NCI-H748 (cell line): ENCODE data around the gene DSCAML1.
A peak's percentile ranks its signal among the peaks of the same experiment; 100 is the strongest.

Source experiments
- DNase-seq: peaks from one replicate; lab custom pipeline; 2025; ENCODE audit not compliant: unreplicated experiment; lab: John Stamatoyannopoulos, UW

The DSCAML1 gene

GRCh38 chr11:117478926-117479325 is 318.1 kb downstream of the DSCAML1 start:
- no peak for DNase-seq

DNA sequence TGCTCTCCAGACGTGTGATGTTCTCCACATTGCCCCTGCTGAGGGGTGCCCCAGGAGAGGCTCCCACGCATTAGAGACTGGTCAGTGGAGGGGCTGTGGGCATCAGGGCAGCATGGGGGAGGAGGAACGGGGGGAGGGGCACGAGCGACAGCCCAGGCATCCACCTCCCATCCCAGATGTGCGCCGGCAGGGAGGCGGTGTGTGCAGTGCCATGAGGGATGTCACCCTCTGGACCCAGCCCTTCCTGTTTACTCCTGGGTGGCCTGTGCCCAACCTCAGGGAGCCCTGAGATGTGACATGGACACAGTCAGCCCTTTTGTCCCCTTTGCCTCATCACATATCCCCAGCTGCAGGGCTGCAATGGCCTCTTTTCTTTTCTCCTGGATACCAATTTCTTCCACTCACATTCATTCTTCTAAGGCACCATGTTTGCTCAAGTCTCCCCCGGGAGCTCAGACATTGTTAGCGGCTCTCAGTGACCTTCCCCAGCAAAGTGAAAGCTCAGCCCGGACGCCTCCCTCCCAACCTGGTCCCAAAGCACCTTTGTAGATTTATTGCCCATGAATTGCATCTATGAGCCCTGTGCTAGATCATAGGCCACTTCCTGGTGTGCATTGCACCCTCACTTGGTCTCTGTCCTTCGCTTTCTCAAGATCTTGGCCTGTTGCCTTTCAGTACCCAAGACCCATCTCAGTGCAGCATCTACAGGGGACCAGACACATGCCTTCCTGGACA is 318.7 kb downstream of the DSCAML1 start:
- no peak for DNase-seq

- no peak for DNase-seq
These were observed 319.3 kb downstream of the DSCAML1 start for GRCh38 chr11:117477721-117478120.

DNA sequence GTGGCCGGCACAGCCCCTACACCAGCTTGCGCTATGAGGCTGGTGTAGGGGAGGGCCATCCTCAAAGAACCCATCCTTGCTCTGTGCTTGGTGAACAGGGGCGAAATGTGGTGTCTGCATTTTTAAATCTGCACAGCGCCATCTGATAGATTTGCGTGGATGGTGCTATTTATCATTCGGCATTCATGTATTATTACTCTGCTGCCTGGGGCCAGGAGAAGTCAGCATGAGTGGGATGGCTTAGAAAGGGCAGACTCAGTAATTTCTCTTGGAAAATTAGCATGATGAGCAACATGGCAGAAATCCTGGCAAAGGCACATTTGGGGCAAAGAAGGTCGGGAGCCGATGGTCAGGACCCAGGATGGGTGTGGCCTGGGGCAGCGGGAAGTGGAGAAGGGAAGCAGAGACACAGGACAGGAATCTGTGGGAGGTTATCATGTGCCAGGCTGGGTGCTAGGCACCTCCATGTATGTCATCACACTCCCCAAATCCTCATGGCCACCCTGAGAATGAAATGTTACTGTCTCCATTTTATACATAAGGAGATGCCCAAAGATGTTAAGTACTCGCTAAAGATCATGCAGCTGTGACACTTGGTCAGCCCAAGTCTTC is 320.4 kb downstream of the DSCAML1 start:
- DNase-seq: no peak

DNA sequence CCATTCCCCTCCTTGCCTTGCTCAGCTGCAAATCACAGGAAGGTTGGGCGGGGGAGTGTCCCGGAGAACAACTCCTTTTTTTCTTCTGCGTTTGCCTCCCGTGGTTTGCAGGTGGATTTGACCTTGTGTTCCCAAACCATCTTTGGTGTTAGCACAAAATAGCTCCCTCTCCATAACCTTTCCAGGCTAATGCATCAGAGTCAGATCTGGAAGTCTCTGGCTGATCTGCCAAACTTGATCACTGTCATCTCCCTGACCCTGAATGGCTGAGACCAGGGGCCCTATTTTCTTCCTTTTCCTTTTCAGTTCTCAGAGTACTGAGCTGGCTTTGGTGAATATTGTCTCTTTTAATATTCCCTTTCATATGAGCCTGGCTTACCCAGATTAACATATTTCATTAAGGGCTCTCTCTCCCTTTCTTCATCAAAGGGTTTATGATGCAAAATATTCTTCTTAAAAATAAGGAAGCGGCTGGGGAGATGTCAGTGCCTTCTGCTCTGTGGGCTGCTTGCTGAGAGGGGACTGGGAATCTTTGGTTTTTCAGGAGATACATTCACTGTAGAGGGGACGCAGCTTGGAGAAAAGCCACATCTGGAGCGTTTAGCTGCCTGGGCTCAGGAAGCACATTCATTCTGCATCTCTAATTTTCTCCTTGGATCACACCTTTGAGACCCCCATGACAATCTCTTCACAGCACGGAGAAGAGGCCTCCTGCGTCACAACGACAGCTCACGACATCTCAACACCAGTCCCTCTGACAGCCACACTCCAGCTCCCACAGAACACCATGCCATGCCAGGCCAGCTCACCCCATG is 321.1 kb downstream of the DSCAML1 start:
- no peak for DNase-seq

DNA sequence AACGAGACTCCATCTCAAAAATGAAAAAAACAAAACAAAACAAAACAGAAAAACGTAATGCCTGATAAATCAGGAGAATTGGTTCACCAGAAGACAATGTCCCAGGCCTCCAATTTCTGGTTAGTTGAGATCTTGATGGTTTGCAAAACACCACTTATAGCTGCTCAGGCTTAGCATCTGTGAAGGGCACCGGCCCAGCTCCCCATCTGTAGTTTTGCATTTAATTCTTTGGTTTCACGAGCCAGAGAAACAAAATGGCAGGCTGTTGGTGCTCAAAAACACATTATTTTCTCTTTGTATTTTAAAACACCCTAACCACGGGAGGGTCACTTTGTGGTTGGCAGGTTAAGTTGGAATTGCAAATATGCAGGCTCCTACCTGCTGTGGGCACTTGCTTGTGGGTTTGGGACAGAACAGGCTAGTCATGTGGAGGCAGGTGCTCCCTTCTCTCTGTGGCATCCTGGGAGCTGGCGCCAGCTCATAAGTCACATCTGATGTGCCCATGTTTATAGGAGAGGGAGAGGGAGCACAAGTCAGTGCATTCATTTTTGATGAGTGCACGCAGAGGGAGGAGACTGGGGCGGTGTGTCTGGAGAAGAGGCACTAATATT is 323.4 kb downstream of the DSCAML1 start:
- peak; percentile 96 for DNase-seq

- DNase-seq: no peak
These were observed 325.2 kb downstream of the DSCAML1 start for GRCh38 chr11:117471776-117472175.

- no peak for DNase-seq
These were observed 326.4 kb downstream of the DSCAML1 start for GRCh38 chr11:117470576-117470975.

- DNase-seq: no peak
These were observed 328.1 kb downstream of the DSCAML1 start for GRCh38 chr11:117468888-117469287.

DNA sequence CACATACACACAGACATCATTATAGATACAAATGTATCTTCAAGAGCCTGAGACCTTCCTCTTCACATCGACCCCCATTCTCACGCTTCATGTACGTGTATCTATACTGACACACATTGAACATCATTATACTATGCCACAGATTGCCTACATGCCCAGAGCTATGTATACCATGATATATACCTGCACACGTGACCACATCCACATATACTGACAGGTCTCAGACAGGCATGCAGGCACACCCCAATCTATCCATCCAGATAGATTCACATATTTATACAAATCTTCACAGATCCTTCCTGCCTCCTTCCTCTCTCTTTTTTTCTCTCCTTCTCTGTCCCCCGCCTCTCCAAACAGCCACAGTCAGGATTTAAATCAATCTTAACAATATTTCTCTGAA is 329.2 kb downstream of the DSCAML1 start:
- DNase-seq: no peak

GRCh38 chr11:117466966-117467365 is 330.1 kb downstream of the DSCAML1 start:
- peak; percentile 51 for DNase-seq

- no peak for DNase-seq
These were observed 331.6 kb downstream of the DSCAML1 start for GRCh38 chr11:117465236-117465997.

GRCh38 chr11:117464778-117465177 is 332.2 kb downstream of the DSCAML1 start:
- no peak for DNase-seq

GRCh38 chr11:117462864-117463247 is 334.2 kb downstream of the DSCAML1 start:
- no peak for DNase-seq

- no peak for DNase-seq
These were observed 334.7 kb downstream of the DSCAML1 start for GRCh38 chr11:117462183-117462863.

- DNase-seq: no peak
These were observed 335.4 kb downstream of the DSCAML1 start for GRCh38 chr11:117461396-117462182.

DNA sequence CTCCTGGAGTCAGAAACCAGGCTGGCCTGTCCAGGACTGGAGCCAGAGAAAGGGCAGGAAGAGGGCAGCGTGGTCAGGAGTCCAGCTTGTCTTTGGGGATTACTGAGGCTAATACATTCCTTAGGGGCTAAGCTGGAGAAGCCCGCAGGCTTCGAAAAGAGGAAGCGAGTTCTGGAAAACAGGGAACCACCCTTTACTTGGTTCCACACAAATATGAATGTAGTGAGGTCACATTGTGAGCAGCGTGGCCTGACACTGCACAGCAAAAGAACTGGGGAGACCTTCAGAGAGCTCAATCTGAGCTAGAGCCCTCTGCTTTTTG is 337.1 kb downstream of the DSCAML1 start:
- no peak for DNase-seq

DNA sequence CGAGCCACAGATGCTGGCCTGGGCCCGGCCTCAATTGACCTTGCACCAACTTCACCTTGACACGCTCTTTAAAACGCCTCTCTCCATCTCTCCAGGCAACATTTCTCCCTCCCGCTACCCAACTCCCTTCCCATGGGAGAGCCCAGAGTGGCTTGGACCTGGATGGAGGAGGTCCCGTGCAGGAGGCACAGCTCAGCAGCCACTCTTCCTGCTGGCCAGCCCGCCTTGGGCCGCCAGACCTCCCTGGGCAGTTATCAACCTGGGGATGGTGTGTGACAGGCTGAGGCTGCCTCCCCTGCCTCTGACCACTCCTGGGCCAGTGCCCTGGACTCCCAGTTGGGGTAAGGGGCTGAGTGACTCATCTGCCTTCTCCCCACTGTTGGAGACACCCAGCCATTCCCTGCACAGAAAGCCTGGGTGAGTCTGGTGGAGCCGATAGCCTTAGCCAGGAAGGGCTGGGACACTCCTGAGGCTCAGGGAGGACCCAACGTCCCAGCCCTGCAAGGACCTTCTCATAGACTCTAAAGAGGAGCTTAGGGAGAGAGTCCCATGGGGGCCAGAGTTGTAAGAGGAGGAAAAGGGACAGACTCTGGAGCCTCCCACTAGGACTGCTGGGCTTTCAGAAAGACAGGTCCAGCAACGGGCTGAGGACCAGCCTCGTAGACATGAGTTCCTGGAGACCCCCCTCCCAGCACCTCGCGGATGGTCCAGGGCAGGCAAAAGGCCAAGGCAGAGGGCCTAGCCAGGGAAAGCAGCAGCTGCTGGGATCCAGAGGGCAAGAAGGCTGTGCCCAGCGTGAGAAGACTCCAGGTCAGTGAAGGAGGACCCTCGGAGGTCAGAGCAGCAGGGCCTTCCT is 337.7 kb downstream of the DSCAML1 start:
- DNase-seq: no peak
